Gastroesophageal sphincter (tissue), 3 donors: ENCODE results near the gene RRBP1.

Source experiments
- CTCF ChIP-seq, 4 experiments: fragments of 200-600 bp in 2 of 4; fragments of 450-650 bp in 2 of 4; sonication (generic) in 1 of 4; IDR thresholded peaks; one replicate each; pipeline ENCODE4 v1.5.1; 2017 to 2019; ENCODE audit warnings: antibody characterized with exemption in 4 of 4, mild to moderate bottlenecking in 2 of 4, moderate library complexity in 2 of 4
- POLR2A ChIP-seq, 2 donors: fragments of 450-650 bp; IDR thresholded peaks; one replicate each; pipeline ENCODE4 v1.6.1; 2017; ENCODE audit warnings: antibody characterized with exemption in 2 of 2, mild to moderate bottlenecking in 2 of 2, moderate library complexity in 1 of 2

GRCh38 chr20:17595856-17596255 is 86.2 kb downstream of the RRBP1 start:
- TF ChIP-seq POLR2A (IDR thresholded peaks at IDR 0.05) (no peak), CTCF (IDR thresholded peaks at IDR 0.05) (no peak)
